GM23338 (cell line): ENCODE measurements around the gene CHPF. TPM values are rescaled to one million over a fixed set of nuclear protein-coding genes. Genes with fewer than 3 reads are reported as not detected.
A peak's percentile ranks its signal among the peaks of the same experiment; 100 is the strongest.

Source experiments
- ATAC-seq: fragments of 200-7000 bp; cut with Tn5 transposase; 3 replicates; pipeline ENCODE4 v1.9.1; 2020
- DNase-seq: peaks from one replicate; pipeline ENCODE4 v3.0.0-alpha.2; 2015; ENCODE audit warnings: low spot score
- H2AFZ ChIP-seq: fragments of 200-600 bp; sonication (generic); 2 replicates; pipeline ENCODE4 v1.8.0; 2016; ENCODE audit warnings: antibody characterized with exemption, mild to moderate bottlenecking, moderate library complexity
- H3F3A ChIP-seq: fragments of 200-600 bp; sonication (generic); replicated peaks from 2 replicates; pipeline ENCODE4 v1.8.0; 2017; ENCODE audit warnings: antibody characterized with exemption, mixed run types, low read depth
- H3K27ac ChIP-seq: fragments of 200-600 bp; sonication (generic); 2 replicates; pipeline ENCODE4 v1.6.1; 2016; ENCODE audit warnings: low read depth
- H3K27me3 ChIP-seq: fragments of 200-600 bp; sonication (generic); 2 replicates; pipeline ENCODE4 v1.8.0; 2016; ENCODE audit warnings: mild to moderate bottlenecking, mixed run types, moderate library complexity; ENCODE audit not compliant: insufficient read depth
- H3K36me3 ChIP-seq: fragments of 200-600 bp; sonication (generic); 2 replicates; pipeline ENCODE4 v1.8.0; 2016; ENCODE audit warnings: mild to moderate bottlenecking; ENCODE audit not compliant: insufficient read depth
- H3K4me1 ChIP-seq: fragments of 200-600 bp; sonication (generic); 2 replicates; pipeline ENCODE4 v1.8.0; 2016; ENCODE audit warnings: mild to moderate bottlenecking, moderate library complexity; ENCODE audit not compliant: insufficient read depth
- H3K4me2 ChIP-seq: fragments of 200-600 bp; sonication (generic); 2 replicates; pipeline ENCODE4 v1.7.1; 2017; ENCODE audit warnings: mixed run types
- H3K4me3 ChIP-seq: fragments of 200-600 bp; sonication (generic); 2 replicates; pipeline ENCODE4 v1.6.1; 2016; ENCODE audit warnings: mixed run types
- H3K79me2 ChIP-seq: fragments of 200-600 bp; sonication (generic); replicated peaks from 2 replicates; pipeline ENCODE4 v1.8.0; 2017; ENCODE audit warnings: mild to moderate bottlenecking; ENCODE audit not compliant: insufficient read depth
- H3K9me2 ChIP-seq: fragments of 200-600 bp; sonication (generic); 2 replicates; pipeline ENCODE4 v1.8.0; 2017; ENCODE audit not compliant: insufficient read depth
- H4K20me1 ChIP-seq: fragments of 200-600 bp; sonication (generic); replicated peaks from 2 replicates; pipeline ENCODE4 v1.8.0; 2017; ENCODE audit warnings: mild to moderate bottlenecking; ENCODE audit not compliant: insufficient read depth
- H3K27ac Mint-ChIP-seq: 2 replicates; pipeline ENCODE4 v1.8.0; 2020; ENCODE audit warnings: inconsistent platforms, mild to moderate bottlenecking, moderate library complexity, mixed read lengths
- H3K27me3 Mint-ChIP-seq: 3 replicates; pipeline ENCODE4 v1.8.0; 2022; ENCODE audit warnings: low read depth, mild to moderate bottlenecking, moderate library complexity, mixed read lengths, inconsistent platforms; ENCODE audit not compliant: insufficient read depth, poor library complexity
- H3K36me3 Mint-ChIP-seq: 3 replicates; pipeline ENCODE4 v1.8.0; 2021; ENCODE audit warnings: low read depth, mild to moderate bottlenecking, inconsistent platforms, moderate library complexity, mixed read lengths
- H3K4me1 Mint-ChIP-seq: 3 replicates; pipeline ENCODE4 v1.8.0; 2020; ENCODE audit warnings: mild to moderate bottlenecking, inconsistent platforms, mixed read lengths
- H3K4me3 Mint-ChIP-seq: 3 replicates; pipeline ENCODE4 v1.8.0; 2021; ENCODE audit warnings: moderate library complexity, mild to moderate bottlenecking, inconsistent platforms, mixed read lengths
- H3K9me3 Mint-ChIP-seq: 3 replicates; pipeline ENCODE4 v1.8.0; 2020; ENCODE audit warnings: moderate library complexity, mild to moderate bottlenecking, inconsistent platforms, mixed read lengths
- CREB1 ChIP-seq: fragments of 250-450 bp; sonication (Bioruptor Pico); IDR thresholded peaks from 2 replicates; pipeline ENCODE4 v1.5.0; 2020; ENCODE audit warnings: low read depth, mild to moderate bottlenecking, moderate library complexity
- EZH2 ChIP-seq: fragments of 200-600 bp; sonication (generic); IDR thresholded peaks from one replicate; pipeline ENCODE4 v1.8.0; 2017; ENCODE audit warnings: antibody characterized with exemption, mild to moderate bottlenecking, low read depth; ENCODE audit not compliant: unreplicated experiment
- EZH2phosphoT487 ChIP-seq: fragments of 200-600 bp; sonication (generic); IDR thresholded peaks from one replicate; pipeline ENCODE4 v1.8.1; 2018; ENCODE audit warnings: antibody characterized with exemption; ENCODE audit not compliant: unreplicated experiment
- JUNB ChIP-seq: IDR thresholded peaks from one replicate; pipeline ENCODE4 v1.6.1; 2016; ENCODE audit warnings: antibody characterized with exemption; ENCODE audit not compliant: unreplicated experiment
- NANOG ChIP-seq: IDR thresholded peaks from 2 replicates; pipeline ENCODE4 v1.6.1; 2016; ENCODE audit warnings: antibody characterized with exemption, borderline replicate concordance
- POLR2AphosphoS5 ChIP-seq: IDR thresholded peaks from 2 replicates; pipeline ENCODE4 v1.6.1; 2016; ENCODE audit warnings: antibody characterized with exemption, low read depth
- STAT1 ChIP-seq: IDR thresholded peaks from one replicate; pipeline ENCODE4 v1.6.1; 2016; ENCODE audit warnings: antibody characterized with exemption; ENCODE audit not compliant: unreplicated experiment
- ZNF114 ChIP-seq: fragments of 250-450 bp; sonication (Bioruptor Pico); IDR thresholded peaks from 2 replicates; pipeline ENCODE4 v1.5.0; 2020; ENCODE audit warnings: mild to moderate bottlenecking, moderate library complexity
- ZNF331 ChIP-seq: fragments of 250-450 bp; sonication (Bioruptor Pico); IDR thresholded peaks from 2 replicates; pipeline ENCODE4 v1.5.0; 2020; ENCODE audit warnings: low read depth, mild to moderate bottlenecking, moderate library complexity
- polyA plus RNA-seq: library from polyadenylated mRNA; unstranded; fragments of >200 nt; fragmentation: Nextera tagmentation; extraction: Ambion mirVana; gene quantifications from 2 replicates; pipeline ENCODE4 v1.2.1, GENCODE V29; 2016
- total RNA-seq: library from RNA; depleted of rRNA; stranded (reverse); fragments of >200 nt; shearing (Covaris generic); gene quantifications from 2 replicates; pipeline ENCODE4 v1.2.3, GENCODE V29; 2014
- TF ChIP-seq, protein P1 (sequence below): IDR thresholded peaks from 2 replicates; pipeline ENCODE4 v1.6.1; 2016; ENCODE audit warnings: antibody characterized with exemption
- TF ChIP-seq, protein P2 (sequence below): IDR thresholded peaks from one replicate; pipeline ENCODE4 v1.6.1; 2018; ENCODE audit warnings: antibody characterized with exemption; ENCODE audit not compliant: unreplicated experiment
- TF ChIP-seq, protein P3 (sequence below), 2 experiments: fragments of 200-600 bp in 1 of 2; sonication (generic) in 1 of 2; conservative IDR thresholded peaks; 2 replicates each; pipeline versions ENCODE4 v1.5.1 to v1.6.1; 2016 to 2017; ENCODE audit warnings: antibody characterized with exemption in 2 of 2, low read depth in 2 of 2, mild to moderate bottlenecking in 2 of 2, moderate library complexity in 1 of 2

Gene CHPF
- total and polyA plus RNA-seq, 2 experiments from 2014 or later = 36.5 to 252 TPM

DNA sequence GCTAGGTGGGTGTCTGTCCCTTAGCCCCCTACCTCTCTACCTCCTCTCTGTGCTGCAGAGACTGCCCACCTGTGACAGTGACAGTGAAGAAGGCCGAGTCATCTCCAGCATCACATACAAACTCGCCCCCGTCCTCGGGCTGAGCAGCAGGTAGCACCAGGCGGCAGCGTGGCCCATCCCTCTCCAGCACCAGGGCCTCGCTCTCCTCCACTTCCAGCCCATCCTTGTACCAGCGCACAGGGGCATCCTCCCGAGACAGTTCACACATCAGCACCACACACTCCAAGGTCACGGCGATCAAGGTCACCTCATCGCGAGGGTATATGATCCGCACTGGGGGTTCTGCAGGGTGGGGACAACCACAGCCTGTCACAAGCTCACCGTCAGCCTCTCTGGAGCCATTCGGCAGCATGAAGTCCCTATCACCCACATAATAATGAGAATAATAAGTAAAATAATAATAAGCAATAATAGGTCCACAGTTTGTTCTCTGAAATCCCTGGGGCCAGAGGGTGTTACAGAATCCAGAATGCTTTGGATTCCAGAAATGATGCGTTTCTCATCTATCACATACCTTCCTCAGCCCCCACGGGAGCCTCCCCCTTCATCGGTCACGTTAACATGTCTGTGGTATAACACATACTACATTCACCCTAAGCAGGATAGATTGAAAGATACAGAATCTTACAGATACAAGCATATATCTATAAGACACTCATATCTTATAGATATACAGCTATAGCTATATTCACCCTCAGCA, 15.7 kb upstream of the CHPF start:
- peaks cover 20% of the 10 kb centered on the region for H3F3A ChIP-seq
- peaks cover 29% of the 10 kb centered on the region for H3K36me3 Mint-ChIP-seq
- peak overlapping the region; percentile 23 for H3K4me2 ChIP-seq
- H3K79me2 ChIP-seq = peaks cover 6% of the 10 kb centered on the region; the same call in 1 of the 2 replicates
- no peak overlapping the region for H3K4me3 ChIP-seq
- peak overlapping the region; percentile 7; the same call in 1 of the 2 replicates for H3K27ac ChIP-seq
- H3K27ac Mint-ChIP-seq = no peak overlapping the region
- peaks cover 28% of the 10 kb centered on the region for H3K27me3 Mint-ChIP-seq
- no peak for ATAC-seq
- peaks cover 42% of the 10 kb centered on the region for H3K4me1 ChIP-seq
- peaks cover 4% of the 10 kb centered on the region; the same call in 1 of the 2 replicates for H3K36me3 ChIP-seq
- H3K4me1 Mint-ChIP-seq = peaks cover 49% of the 10 kb centered on the region
- H3K27me3 ChIP-seq = peaks cover 5% of the 10 kb centered on the region; the same call in 1 of the 2 replicates
- no peak overlapping the region for H2AFZ ChIP-seq
- no peak for TF ChIP-seq ZNF331 (CRISPR knock-in tag)
- H3K4me3 Mint-ChIP-seq = no peak overlapping the region
- H3K9me3 Mint-ChIP-seq = no peaks in the 10 kb centered on the region; the same call in 2 of the 3 replicates
- H4K20me1 ChIP-seq = no peaks in the 10 kb centered on the region
- DNase-seq = no peak
- H3K9me2 ChIP-seq = no peaks in the 10 kb centered on the region

DNA sequence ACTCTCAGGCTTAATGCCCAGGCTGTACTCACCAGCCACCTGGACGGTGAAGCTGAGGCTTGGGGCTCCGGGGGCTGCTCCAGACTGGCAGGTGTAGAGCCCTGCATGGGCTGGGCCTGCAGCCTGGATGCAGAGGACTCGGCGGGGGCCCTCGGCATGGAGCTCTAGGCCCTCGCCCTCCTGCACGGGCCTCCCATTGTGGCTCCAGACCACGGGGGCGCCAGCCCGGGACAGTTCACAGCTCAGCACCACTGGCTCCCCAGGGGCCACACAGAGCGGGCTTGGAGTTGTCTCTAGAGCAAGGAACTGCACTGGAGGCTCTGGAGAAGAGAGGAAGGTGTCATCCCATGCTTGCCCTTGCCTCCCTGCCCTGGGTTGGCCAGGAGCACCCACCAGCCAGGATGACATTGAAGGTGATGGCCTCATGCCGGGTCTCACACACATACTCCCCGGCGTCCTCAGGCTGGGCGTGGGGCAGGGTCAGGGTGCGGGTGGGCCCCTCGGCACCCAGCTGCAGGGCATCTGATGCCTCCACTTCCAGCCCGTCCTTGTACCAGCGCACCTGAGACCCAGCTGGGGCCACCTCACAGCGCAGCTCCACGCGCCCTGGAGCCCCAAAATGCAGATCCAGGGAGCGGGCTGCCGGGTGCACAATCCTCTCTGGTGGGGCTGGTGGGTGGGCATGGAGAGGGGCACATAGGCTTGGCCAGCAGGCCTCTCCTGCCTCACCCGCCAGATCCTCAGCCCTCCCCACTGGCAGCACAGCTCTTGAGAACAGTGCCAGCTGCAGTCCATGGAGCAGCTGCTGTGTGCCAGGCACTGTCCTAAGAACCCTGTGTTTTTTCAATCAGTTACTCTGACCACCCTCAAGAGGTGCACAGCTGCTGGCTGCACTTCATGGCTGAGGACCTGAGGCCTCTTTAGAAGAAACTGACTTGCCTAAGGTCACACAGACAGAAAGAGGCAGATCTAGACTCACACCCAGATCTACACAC, 14.5 kb upstream of the CHPF start:
- no peak for ATAC-seq
- Histone ChIP-seq H2AFZ (no peak overlapping the region), H3K4me2 (no peak overlapping the region), H3F3A (peaks cover 18% of the 10 kb centered on the region; the same call in 1 of the 2 replicates), H4K20me1 (no peaks in the 10 kb centered on the region), H3K27me3 (peaks cover 15% of the 10 kb centered on the region), H3K9me2 (no peaks in the 10 kb centered on the region), H3K4me1 (peaks cover 41% of the 10 kb centered on the region), H3K27ac (no peak overlapping the region), H3K79me2 (no peaks in the 10 kb centered on the region), H3K4me3 (no peak overlapping the region), H3K36me3 (peaks cover 4% of the 10 kb centered on the region; the same call in 1 of the 2 replicates)
- Mint-ChIP-seq H3K27me3 (peaks cover 38% of the 10 kb centered on the region), H3K36me3 (peaks cover 23% of the 10 kb centered on the region), H3K9me3 (no peaks in the 10 kb centered on the region), H3K4me3 (no peak overlapping the region), H3K4me1 (peaks cover 45% of the 10 kb centered on the region), H3K27ac (no peak overlapping the region)
- no peak for DNase-seq
- TF ChIP-seq, protein P1, sequence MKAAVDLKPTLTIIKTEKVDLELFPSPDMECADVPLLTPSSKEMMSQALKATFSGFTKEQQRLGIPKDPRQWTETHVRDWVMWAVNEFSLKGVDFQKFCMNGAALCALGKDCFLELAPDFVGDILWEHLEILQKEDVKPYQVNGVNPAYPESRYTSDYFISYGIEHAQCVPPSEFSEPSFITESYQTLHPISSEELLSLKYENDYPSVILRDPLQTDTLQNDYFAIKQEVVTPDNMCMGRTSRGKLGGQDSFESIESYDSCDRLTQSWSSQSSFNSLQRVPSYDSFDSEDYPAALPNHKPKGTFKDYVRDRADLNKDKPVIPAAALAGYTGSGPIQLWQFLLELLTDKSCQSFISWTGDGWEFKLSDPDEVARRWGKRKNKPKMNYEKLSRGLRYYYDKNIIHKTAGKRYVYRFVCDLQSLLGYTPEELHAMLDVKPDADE = no peak
- TF ChIP-seq, protein P2, sequence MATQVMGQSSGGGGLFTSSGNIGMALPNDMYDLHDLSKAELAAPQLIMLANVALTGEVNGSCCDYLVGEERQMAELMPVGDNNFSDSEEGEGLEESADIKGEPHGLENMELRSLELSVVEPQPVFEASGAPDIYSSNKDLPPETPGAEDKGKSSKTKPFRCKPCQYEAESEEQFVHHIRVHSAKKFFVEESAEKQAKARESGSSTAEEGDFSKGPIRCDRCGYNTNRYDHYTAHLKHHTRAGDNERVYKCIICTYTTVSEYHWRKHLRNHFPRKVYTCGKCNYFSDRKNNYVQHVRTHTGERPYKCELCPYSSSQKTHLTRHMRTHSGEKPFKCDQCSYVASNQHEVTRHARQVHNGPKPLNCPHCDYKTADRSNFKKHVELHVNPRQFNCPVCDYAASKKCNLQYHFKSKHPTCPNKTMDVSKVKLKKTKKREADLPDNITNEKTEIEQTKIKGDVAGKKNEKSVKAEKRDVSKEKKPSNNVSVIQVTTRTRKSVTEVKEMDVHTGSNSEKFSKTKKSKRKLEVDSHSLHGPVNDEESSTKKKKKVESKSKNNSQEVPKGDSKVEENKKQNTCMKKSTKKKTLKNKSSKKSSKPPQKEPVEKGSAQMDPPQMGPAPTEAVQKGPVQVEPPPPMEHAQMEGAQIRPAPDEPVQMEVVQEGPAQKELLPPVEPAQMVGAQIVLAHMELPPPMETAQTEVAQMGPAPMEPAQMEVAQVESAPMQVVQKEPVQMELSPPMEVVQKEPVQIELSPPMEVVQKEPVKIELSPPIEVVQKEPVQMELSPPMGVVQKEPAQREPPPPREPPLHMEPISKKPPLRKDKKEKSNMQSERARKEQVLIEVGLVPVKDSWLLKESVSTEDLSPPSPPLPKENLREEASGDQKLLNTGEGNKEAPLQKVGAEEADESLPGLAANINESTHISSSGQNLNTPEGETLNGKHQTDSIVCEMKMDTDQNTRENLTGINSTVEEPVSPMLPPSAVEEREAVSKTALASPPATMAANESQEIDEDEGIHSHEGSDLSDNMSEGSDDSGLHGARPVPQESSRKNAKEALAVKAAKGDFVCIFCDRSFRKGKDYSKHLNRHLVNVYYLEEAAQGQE = no peak
- TF ChIP-seq EZH2phosphoT487 (no peak), POLR2AphosphoS5 (no peak), JUNB (no peak), NANOG (no peak), EZH2 (no peak), STAT1 (no peak), ZNF114 (no peak), CREB1 (CRISPR knock-in tag) (no peak)
- TF ChIP-seq, protein P3, sequence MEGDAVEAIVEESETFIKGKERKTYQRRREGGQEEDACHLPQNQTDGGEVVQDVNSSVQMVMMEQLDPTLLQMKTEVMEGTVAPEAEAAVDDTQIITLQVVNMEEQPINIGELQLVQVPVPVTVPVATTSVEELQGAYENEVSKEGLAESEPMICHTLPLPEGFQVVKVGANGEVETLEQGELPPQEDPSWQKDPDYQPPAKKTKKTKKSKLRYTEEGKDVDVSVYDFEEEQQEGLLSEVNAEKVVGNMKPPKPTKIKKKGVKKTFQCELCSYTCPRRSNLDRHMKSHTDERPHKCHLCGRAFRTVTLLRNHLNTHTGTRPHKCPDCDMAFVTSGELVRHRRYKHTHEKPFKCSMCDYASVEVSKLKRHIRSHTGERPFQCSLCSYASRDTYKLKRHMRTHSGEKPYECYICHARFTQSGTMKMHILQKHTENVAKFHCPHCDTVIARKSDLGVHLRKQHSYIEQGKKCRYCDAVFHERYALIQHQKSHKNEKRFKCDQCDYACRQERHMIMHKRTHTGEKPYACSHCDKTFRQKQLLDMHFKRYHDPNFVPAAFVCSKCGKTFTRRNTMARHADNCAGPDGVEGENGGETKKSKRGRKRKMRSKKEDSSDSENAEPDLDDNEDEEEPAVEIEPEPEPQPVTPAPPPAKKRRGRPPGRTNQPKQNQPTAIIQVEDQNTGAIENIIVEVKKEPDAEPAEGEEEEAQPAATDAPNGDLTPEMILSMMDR (conservative IDR thresholded peaks at IDR 0.05; ENCODE audit: low read depth in 2 of 2) = no peak
